Measurements from ENCODE around the gene MAEA. TPM values are rescaled to one million over a fixed set of nuclear protein-coding genes. Genes with fewer than 3 reads are reported as not detected.

MAEA gene
- total and polyA plus RNA-seq, 9 of the 15 experiments (the other 6 are each of a cell fraction or from before 2014, with no cell fraction given): 2.1 to 86.5 (median 45.0) TPM

GRCh38 chr4:1299301-1299860, 9.7 kb downstream of the MAEA start:
- ATAC-seq: no peak
- H3K4me2 ChIP-seq (ENCODE audit: insufficient read depth, low read length): no peak overlapping the region
- H3K9me3 ChIP-seq (replicated peaks; ENCODE audit: control insufficient read depth, insufficient read depth, low read depth, low read length): no peaks in the 10 kb centered on the region
- no peak for TF ChIP-seq CHD1 (IDR thresholded peaks at IDR 0.05; ENCODE audit: low read length)
- TF ChIP-seq HMGXB4 (CRISPR knock-in tag; IDR thresholded peaks at IDR 0.05): no peak
- TF ChIP-seq, protein P1, sequence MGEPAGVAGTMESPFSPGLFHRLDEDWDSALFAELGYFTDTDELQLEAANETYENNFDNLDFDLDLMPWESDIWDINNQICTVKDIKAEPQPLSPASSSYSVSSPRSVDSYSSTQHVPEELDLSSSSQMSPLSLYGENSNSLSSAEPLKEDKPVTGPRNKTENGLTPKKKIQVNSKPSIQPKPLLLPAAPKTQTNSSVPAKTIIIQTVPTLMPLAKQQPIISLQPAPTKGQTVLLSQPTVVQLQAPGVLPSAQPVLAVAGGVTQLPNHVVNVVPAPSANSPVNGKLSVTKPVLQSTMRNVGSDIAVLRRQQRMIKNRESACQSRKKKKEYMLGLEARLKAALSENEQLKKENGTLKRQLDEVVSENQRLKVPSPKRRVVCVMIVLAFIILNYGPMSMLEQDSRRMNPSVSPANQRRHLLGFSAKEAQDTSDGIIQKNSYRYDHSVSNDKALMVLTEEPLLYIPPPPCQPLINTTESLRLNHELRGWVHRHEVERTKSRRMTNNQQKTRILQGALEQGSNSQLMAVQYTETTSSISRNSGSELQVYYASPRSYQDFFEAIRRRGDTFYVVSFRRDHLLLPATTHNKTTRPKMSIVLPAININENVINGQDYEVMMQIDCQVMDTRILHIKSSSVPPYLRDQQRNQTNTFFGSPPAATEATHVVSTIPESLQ (CRISPR knock-in tag; IDR thresholded peaks at IDR 0.05): no peak
- no peak for TF ChIP-seq DEAF1 (CRISPR knock-in tag; IDR thresholded peaks at IDR 0.05)
- TF ChIP-seq CREBBP (IDR thresholded peaks at IDR 0.05; ENCODE audit: low read depth, low read length): no peak
- TF ChIP-seq POLR2H (tag; IDR thresholded peaks at IDR 0.05; ENCODE audit: low read depth): no peak
- H3K9ac ChIP-seq (ENCODE audit: insufficient read depth in 1 of 2, low read depth in 2 of 2, low read length in 2 of 2): no peak overlapping the region; a peak in 1 of 4 replicates
- intact Hi-C loops (cut with micrococcal nuclease) (no loop called here), in situ Hi-C loops (cut with MboI) (no loop called here)
- no peak for DNase-seq (ENCODE audit: extremely low read depth in 1 of 4, low spot score in 3 of 4)
- CTCF ChIA-PET (ENCODE audit: low intra/inter-chr PET ratio): no interaction called here
- BruUV-seq (replicated peaks): no TSS peak
- no peaks in the 10 kb centered on the region for H3K9me1 ChIP-seq (ENCODE audit: control insufficient read depth, insufficient read depth, low read length)
- whole genome bisulfite sequencing (ENCODE audit: insufficient coverage, low coverage, missing lambda C conversion rate): 96% methylated on average over 15 of the region's 15 CpGs
- H3K27ac ChIP-seq (ENCODE audit: extremely low read depth, low read depth, low read length): no peak overlapping the region
- peaks cover 2% of the 10 kb centered on the region for H4K20me1 ChIP-seq (replicated peaks; ENCODE audit: control insufficient read depth, insufficient read depth, low read length)
- H3K27me3 ChIP-seq (ENCODE audit: control insufficient read depth in 2 of 2, insufficient read depth in 2 of 2, low read length in 2 of 2): no peaks in the 10 kb centered on the region
- POLR2A ChIA-PET: interaction anchor here (0.7 to 3.6 kb wide), 3 partner anchors 9 to 36 kb away, joined by 3 to 30 read pairs (median 4); partner anchors contain the start of gene MAEA
- H3K4me3 ChIP-seq: no peak overlapping the region
- H2AFZ ChIP-seq (ENCODE audit: low read depth, low read length): no peak overlapping the region
- H3K36me3 ChIP-seq (ENCODE audit: control insufficient read depth, insufficient read depth, low read length): peaks cover 67% of the 10 kb centered on the region; the same call in 2 of the 3 replicates
- H3K79me2 ChIP-seq (ENCODE audit: control insufficient read depth, insufficient read depth, low read length): peaks cover 90% of the 10 kb centered on the region
- FAIRE-seq: no peak
- H3K4me1 ChIP-seq (replicated peaks in 1 of 2; ENCODE audit: control insufficient read depth in 2 of 2, insufficient read depth in 2 of 2, low read length in 2 of 2): peaks cover 0 to 13% of the 10 kb centered on the region in 2 experiments; a peak in 2 of 5 replicates
